HG03139 (cell line): ENCODE measurements around the gene UPP2.

Experiments used
- ATAC-seq: cut with Tn5 transposase; IDR thresholded peaks from one replicate; pipeline ENCODE4 v1.9.1; 2021; ENCODE audit not compliant: unreplicated experiment

UPP2 gene

DNA sequence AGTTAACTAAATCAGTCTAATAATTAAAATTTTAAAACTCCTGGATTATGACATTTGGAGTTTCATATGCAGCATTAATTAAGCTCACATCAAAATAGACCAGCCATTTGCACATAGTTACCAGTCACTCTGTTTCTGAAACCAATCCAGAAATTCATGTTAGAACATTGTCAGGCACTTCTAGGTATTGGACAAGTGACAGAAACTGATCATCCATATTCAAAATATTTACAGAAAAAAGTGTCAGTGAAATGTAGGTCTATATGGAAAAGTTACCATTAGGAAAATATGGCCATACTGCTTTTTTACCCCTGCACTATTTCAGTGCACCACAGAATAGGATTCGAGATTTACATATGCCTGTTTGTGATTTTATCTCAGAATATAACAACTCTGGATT, 33.4 kb downstream of the UPP2 start:
- no peak for ATAC-seq

- ATAC-seq = no peak
These were observed 36.6 kb downstream of the UPP2 start for GRCh38 chr2:158138255-158138654.

DNA sequence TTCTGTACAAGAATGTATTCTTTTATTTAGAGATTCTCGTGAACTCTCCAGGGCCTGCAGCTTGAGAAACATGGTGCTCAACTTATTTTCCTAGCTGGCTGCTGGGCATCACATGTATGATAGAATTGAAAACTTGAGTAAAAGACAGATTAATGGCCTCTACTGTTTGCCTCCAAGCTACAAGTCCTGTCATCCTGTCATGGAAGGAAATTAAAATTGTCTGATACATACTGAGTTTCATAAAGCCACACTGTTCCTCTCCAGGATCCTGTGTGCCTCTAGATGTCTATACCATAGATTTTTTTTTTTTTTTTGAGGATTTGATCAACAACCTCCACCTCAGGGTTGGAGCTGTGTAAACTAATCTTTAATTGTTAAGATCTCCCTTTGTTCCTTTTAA, 38.5 kb downstream of the UPP2 start:
- no peak for ATAC-seq

GRCh38 chr2:158142165-158142564, 40.5 kb downstream of the UPP2 start:
- ATAC-seq = no peak

GRCh38 chr2:158142568-158143332, 41.1 kb downstream of the UPP2 start:
- no peak for ATAC-seq

DNA sequence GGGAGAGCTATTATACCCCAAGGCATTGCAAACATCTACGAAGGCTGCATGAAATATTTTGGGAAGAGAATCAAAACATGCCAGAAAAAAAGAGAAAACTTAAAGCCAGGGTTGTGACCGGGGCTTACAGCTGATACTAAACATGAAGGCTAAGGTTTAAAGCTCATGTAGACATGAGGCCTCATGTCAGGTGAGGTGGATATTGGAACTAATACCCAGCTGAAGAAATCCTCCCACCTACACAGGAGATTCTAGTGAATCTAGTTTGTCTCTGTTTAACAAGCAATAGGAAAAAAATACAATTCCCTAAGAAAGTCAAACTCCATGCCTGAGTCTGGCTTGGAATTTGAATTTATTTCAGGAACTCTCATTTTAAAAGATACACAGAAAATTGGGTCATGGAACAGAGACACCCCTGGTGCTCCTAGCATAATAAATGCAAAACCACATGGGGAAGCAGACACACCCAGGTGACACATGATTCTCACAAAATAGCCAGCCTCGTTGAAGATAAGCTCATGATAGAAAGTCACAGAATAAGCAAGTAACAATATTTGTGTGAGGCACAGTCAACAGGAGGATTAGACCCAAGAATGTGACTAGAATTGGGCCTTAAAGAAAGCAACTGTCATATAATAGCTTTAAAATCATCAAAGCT, 42.2 kb downstream of the UPP2 start:
- no peak for ATAC-seq

GRCh38 chr2:158144914-158145625, 43.4 kb downstream of the UPP2 start:
- ATAC-seq = no peak

DNA sequence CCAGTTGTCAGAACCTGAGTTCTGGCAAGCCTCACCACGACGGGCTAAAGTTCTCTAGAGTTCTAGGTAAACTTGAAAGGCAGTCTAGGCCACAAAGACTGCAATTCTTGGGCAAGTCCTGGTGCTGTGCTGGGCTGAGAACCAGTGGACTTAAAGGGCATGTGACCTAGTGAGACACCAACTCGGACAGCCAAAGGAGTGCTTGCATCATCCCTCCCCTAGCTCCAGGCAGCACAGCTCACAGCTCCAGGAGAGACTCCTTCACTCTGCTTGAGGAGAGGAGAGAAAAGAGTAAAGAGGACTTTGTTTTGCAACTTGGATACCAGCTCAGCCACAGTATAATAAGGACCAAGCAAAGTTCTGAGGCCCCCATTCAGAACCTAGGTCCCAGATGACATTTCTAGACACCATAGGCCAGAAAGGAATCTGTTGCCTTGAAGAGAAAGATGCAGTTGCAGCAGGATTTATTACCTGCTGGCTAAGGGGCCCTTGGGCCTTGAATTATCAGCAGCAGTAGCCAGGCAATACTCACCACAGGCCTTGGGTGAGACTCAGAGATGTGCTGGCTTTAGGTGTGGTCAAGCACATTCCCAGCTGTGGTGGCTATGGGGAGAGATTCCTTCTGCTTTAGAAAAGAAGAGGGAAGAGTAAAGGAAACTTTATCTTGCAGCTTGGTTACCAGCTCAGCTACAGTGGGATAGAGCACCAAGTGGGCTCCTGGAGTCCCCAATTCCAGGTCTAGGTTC, 51.8 kb downstream of the UPP2 start:
- ATAC-seq = no peak

GRCh38 chr2:158154596-158154995, 52.9 kb downstream of the UPP2 start:
- no peak for ATAC-seq

DNA sequence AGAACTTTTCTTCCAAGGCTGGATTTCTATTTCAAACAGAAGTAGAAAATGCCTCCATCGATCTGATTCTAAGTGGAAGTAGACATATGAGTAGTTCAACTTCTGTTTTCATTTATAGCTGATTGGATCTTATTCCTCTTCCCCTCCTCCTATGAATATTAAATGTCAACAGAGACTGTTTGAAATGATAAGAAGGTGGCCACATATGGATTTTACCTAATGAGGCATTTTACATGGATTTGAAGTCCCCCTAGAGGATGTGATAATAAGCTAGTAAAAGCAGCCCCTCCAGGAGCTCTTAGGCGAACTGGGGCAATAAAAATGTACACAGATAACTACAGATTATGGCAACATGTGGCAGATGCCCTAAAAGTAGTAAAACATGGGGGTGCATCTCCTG, 71.0 kb downstream of the UPP2 start:
- ATAC-seq = no peak

GRCh38 chr2:158174495-158174894, 72.8 kb downstream of the UPP2 start:
- ATAC-seq = no peak

- no peak for ATAC-seq
These were observed 73.3 kb downstream of the UPP2 start for GRCh38 chr2:158174956-158175355.

GRCh38 chr2:158178646-158179045, 77.0 kb downstream of the UPP2 start:
- no peak for ATAC-seq

DNA sequence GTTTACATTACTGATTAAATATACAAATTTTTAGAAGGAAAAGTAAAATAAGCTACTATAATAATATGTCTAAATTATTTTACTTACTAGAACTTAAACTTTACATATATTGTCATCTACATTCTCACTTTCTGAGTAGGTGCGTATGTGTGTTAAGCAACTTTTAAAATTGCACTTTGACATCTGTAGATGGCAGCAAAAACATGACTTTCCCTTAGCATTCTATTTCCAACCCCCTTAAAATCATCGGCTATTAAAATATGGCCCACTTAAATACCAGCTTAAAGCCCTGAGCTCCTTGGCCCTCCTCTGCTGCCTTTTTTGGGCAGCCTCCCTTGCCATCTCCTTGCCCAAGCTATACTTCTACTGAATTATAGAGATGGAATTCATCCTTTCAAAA, 78.0 kb downstream of the UPP2 start:
- ATAC-seq = no peak

- ATAC-seq = no peak
These were observed 79.5 kb downstream of the UPP2 start for GRCh38 chr2:158181171-158181570.

DNA sequence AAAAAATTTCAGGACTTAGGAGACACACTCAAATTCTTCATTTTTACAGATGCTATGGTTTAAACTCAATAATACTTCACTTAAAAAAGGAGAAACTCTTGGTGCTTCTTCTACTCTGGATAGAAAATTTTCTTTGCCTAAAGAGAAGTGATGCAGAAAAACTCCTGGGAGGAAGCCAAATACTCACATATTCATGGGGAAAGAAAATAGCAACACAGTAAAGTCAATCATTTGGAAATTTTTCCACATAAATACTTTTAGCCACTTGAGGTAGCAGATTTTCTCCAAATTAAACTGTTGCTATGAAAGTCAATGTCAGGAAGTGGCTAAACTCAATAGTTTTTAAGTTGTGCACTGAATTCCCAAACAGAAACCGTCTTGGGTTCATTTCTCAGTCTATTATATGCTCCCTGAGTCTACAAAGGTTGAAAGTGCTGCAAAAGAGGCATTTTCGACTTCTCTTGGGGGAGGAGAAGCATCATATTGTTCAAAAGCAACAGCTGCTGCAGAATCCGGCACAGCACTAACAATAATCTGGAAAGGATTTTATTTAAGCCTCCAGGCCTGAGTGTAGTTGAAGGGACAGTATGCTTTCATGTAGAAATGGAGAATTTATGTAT, 81.1 kb downstream of the UPP2 start:
- no peak for ATAC-seq

- no peak for ATAC-seq
These were observed 82.3 kb downstream of the UPP2 start for GRCh38 chr2:158184001-158184400.

- no peak for ATAC-seq
These were observed 83.1 kb downstream of the UPP2 start for GRCh38 chr2:158184556-158185343.
